H9 (cell line): ENCODE results near the gene SNX12. TPM values are rescaled to one million over a fixed set of nuclear protein-coding genes. Genes with fewer than 3 reads are reported as not detected.
A peak's percentile ranks its signal among the peaks of the same experiment; 100 is the strongest.

Experiments used
- DNase-seq: peaks from one replicate; pipeline ENCODE4 v3.0.0-alpha.2; 2017
- H2AFZ ChIP-seq: one replicate; pipeline ENCODE4 v1.6.1; 2013; ENCODE audit warnings: mild to moderate bottlenecking, low read length, control low read depth, moderate library complexity
- H2AK5ac ChIP-seq: 2 replicates; pipeline ENCODE4 v1.6.1; 2013; ENCODE audit warnings: low read length, control low read depth, mixed read lengths; ENCODE audit not compliant: insufficient read length
- H2BK120ac ChIP-seq: one replicate; pipeline ENCODE4 v1.6.1; 2013; ENCODE audit warnings: low read depth, mild to moderate bottlenecking, low read length, control low read depth, inconsistent platforms; ENCODE audit not compliant: poor library complexity, severe bottlenecking
- H2BK12ac ChIP-seq: 2 replicates; pipeline ENCODE4 v1.6.1; 2013; ENCODE audit warnings: low read length, control low read depth, mixed read lengths, low read depth; ENCODE audit not compliant: insufficient read length
- H2BK15ac ChIP-seq: 2 replicates; pipeline ENCODE4 v1.6.1; 2013; ENCODE audit warnings: low read depth, low read length, control low read depth
- H2BK20ac ChIP-seq: one replicate; pipeline ENCODE4 v1.6.1; 2013; ENCODE audit warnings: low read depth, mild to moderate bottlenecking, low read length, control low read depth, inconsistent platforms; ENCODE audit not compliant: poor library complexity, severe bottlenecking
- H2BK5ac ChIP-seq: 2 replicates; pipeline ENCODE4 v1.6.1; 2013; ENCODE audit warnings: low read length, control low read depth, mixed read lengths; ENCODE audit not compliant: insufficient read length
- H3K14ac ChIP-seq: 2 replicates; pipeline ENCODE4 v1.6.1; 2013; ENCODE audit warnings: low read length, control low read depth; ENCODE audit not compliant: insufficient read depth
- H3K18ac ChIP-seq: 2 replicates; pipeline ENCODE4 v1.6.1; 2013; ENCODE audit warnings: low read depth, mild to moderate bottlenecking, mixed read lengths, low read length, control low read depth; ENCODE audit not compliant: insufficient read length
- H3K23ac ChIP-seq: 2 replicates; pipeline ENCODE4 v1.6.1; 2013; ENCODE audit warnings: low read length, control low read depth, mixed read lengths, low read depth; ENCODE audit not compliant: insufficient read length
- H3K23me2 ChIP-seq: 2 replicates; pipeline ENCODE4 v1.6.1; 2013; ENCODE audit warnings: low read depth, mild to moderate bottlenecking, mixed read lengths, low read length, control low read depth; ENCODE audit not compliant: insufficient read length, poor library complexity, severe bottlenecking
- H3K27ac ChIP-seq: 2 replicates; pipeline ENCODE4 v1.5.1; 2013; ENCODE audit warnings: low read length, control low read depth, mixed read lengths, low read depth; ENCODE audit not compliant: insufficient read length
- H3K27me3 ChIP-seq: 2 replicates; pipeline ENCODE4 v1.6.1; 2013; ENCODE audit warnings: low read length, control low read depth, inconsistent platforms; ENCODE audit not compliant: insufficient read depth
- H3K4ac ChIP-seq: 2 replicates; pipeline ENCODE4 v1.6.1; 2013; ENCODE audit warnings: low read depth, mild to moderate bottlenecking, control low read depth, inconsistent platforms, low read length, moderate library complexity
- H3K4me1 ChIP-seq: 2 replicates; pipeline ENCODE4 v1.6.1; 2013; ENCODE audit warnings: low read length, control low read depth, inconsistent platforms; ENCODE audit not compliant: insufficient read depth
- H3K4me2 ChIP-seq: 2 replicates; pipeline ENCODE4 v1.6.1; 2013; ENCODE audit warnings: low read length, control low read depth, mixed read lengths; ENCODE audit not compliant: insufficient read length, insufficient read depth
- H3K56ac ChIP-seq: 2 replicates; pipeline ENCODE4 v1.6.1; 2013; ENCODE audit warnings: low read depth, mild to moderate bottlenecking, mixed read lengths, low read length, control low read depth; ENCODE audit not compliant: insufficient read length
- H3K79me1 ChIP-seq: 2 replicates; pipeline ENCODE4 v1.6.1; 2013; ENCODE audit warnings: low read depth, mild to moderate bottlenecking, moderate library complexity, low read length, control low read depth, inconsistent platforms; ENCODE audit not compliant: insufficient read depth, poor library complexity, severe bottlenecking
- H3K79me2 ChIP-seq: 2 replicates; pipeline ENCODE4 v1.6.1; 2013; ENCODE audit warnings: low read length, control low read depth, inconsistent platforms; ENCODE audit not compliant: insufficient read depth
- H3K9ac ChIP-seq: 2 replicates; pipeline ENCODE4 v1.6.1; 2013; ENCODE audit warnings: low read length, control low read depth, mixed read lengths; ENCODE audit not compliant: insufficient read length; ENCODE audit errors: extremely low read depth
- H3K9me3 ChIP-seq: one replicate; pipeline ENCODE4 v1.6.1; 2013; ENCODE audit warnings: low read depth, low read length, inconsistent platforms; ENCODE audit not compliant: control insufficient read depth
- H3T11ph ChIP-seq: one replicate; pipeline ENCODE4 v1.6.1; 2013; ENCODE audit warnings: mild to moderate bottlenecking, low read length, control low read depth, inconsistent platforms
- H4K20me1 ChIP-seq: one replicate; pipeline ENCODE4 v1.6.1; 2013; ENCODE audit not compliant: control insufficient read depth, insufficient read length, insufficient read depth
- H4K5ac ChIP-seq: 2 replicates; pipeline ENCODE4 v1.6.1; 2013; ENCODE audit warnings: low read depth, mild to moderate bottlenecking, mixed read lengths, low read length, control low read depth; ENCODE audit not compliant: insufficient read length
- H4K8ac ChIP-seq: replicated peaks from 2 replicates; pipeline ENCODE4 v1.6.1; 2013; ENCODE audit warnings: low read length, control low read depth, mixed read lengths, low read depth; ENCODE audit not compliant: insufficient read length
- H4K91ac ChIP-seq: 2 replicates; pipeline ENCODE4 v1.6.1; 2013; ENCODE audit warnings: low read depth, mild to moderate bottlenecking, moderate library complexity, mixed read lengths, low read length, control low read depth; ENCODE audit not compliant: insufficient read length
- H3K27ac Mint-ChIP-seq, 3 experiments: 2 replicates in 2 of 3; 3 replicates in 1 of 3; pipeline ENCODE4 v1.8.0; 2020 to 2021; ENCODE audit warnings: mixed read lengths in 3 of 3, mild to moderate bottlenecking in 1 of 3, moderate library complexity in 1 of 3
- H3K27me3 Mint-ChIP-seq: 2 replicates; pipeline ENCODE4 v1.8.0; 2021; ENCODE audit warnings: low read depth, mild to moderate bottlenecking, moderate library complexity, mixed read lengths
- H3K36me3 Mint-ChIP-seq, 3 experiments: 2 replicates in 2 of 3; 3 replicates in 1 of 3; pipeline ENCODE4 v1.8.0; 2020 to 2021; ENCODE audit warnings: low read depth in 3 of 3, mixed read lengths in 3 of 3; ENCODE audit not compliant: insufficient read depth in 1 of 3
- H3K4me1 Mint-ChIP-seq, 2 experiments: 2 replicates each; pipeline ENCODE4 v1.8.0; 2020; ENCODE audit warnings: mixed read lengths in 2 of 2
- H3K4me3 Mint-ChIP-seq, 2 experiments: 2 replicates in 1 of 2; 3 replicates in 1 of 2; pipeline ENCODE4 v1.8.0; 2020 to 2021; ENCODE audit warnings: mild to moderate bottlenecking in 2 of 2, mixed read lengths in 2 of 2, moderate library complexity in 1 of 2
- H3K9me3 Mint-ChIP-seq, 2 experiments: 2 replicates in 1 of 2; 3 replicates in 1 of 2; pipeline ENCODE4 v1.8.0; 2020; ENCODE audit warnings: mild to moderate bottlenecking in 2 of 2, mixed read lengths in 2 of 2, moderate library complexity in 1 of 2
- WGBS: extraction: QIAGEN DNeasy Blood & Tissue Kit; methylation state at CpG from one replicate; pipeline ENCODE4 v1.1.7; 2013; ENCODE audit warnings: missing lambda C conversion rate, low lambda C conversion rate, mixed read lengths; ENCODE audit not compliant: insufficient read length; ENCODE audit errors: extremely low coverage; 5-methylcytosine and 5-hydroxymethylcytosine counted together
- total RNA-seq: library from RNA; stranded (reverse); gene quantifications from 2 replicates; pipeline ENCODE4 v1.2.1, GENCODE V29; 2021
- TF ChIP-seq, protein P1 (sequence below): fragments of 200-600 bp; sonication (generic); conservative IDR thresholded peaks from 3 replicates; pipeline ENCODE4 v1.8.0; 2021; ENCODE audit warnings: antibody characterized with exemption, mild to moderate bottlenecking

Gene SNX12
- total RNA-seq, 1 experiment from 2014 or later = 69.1 TPM

DNA sequence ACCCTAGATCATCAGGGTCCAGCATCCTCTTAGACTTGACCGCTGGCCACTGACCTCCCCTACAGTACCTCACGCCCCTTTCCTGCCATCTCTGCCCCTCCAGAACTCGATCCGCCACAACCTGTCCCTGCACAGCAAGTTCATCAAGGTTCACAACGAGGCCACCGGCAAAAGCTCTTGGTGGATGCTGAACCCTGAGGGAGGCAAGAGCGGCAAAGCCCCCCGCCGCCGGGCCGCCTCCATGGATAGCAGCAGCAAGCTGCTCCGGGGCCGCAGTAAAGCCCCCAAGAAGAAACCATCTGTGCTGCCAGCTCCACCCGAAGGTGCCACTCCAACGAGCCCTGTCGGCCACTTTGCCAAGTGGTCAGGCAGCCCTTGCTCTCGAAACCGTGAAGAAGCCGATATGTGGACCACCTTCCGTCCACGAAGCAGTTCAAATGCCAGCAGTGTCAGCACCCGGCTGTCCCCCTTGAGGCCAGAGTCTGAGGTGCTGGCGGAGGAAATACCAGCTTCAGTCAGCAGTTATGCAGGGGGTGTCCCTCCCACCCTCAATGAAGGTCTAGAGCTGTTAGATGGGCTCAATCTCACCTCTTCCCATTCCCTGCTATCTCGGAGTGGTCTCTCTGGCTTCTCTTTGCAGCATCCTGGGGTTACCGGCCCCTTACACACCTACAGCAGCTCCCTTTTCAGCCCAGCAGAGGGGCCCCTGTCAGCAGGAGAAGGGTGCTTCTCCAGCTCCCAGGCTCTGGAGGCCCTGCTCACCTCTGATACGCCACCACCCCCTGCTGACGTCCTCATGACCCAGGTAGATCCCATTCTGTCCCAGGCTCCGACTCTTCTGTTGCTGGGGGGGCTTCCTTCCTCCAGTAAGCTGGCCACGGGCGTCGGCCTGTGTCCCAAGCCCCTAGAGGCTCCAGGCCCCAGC is 32.7 kb upstream of the SNX12 start:
- H3K4me2 ChIP-seq = no peak overlapping the region
- no peak overlapping the region for H3K18ac ChIP-seq
- no peak overlapping the region for H3K23ac ChIP-seq
- H3K79me1 ChIP-seq = no peaks in the 10 kb centered on the region
- no peak overlapping the region for H2BK20ac ChIP-seq
- H3K27ac Mint-ChIP-seq = peak overlapping the region in 1 of 3 experiments; percentile 31; a peak in 1 of 7 replicates
- no peaks in the 10 kb centered on the region for H3K79me2 ChIP-seq
- no peak overlapping the region for H4K8ac ChIP-seq
- no peaks in the 10 kb centered on the region; the same call in 1 of the 2 replicates for H3K27me3 ChIP-seq
- peaks cover 47% of the 10 kb centered on the region for H3K27me3 Mint-ChIP-seq
- TF ChIP-seq, protein P1, sequence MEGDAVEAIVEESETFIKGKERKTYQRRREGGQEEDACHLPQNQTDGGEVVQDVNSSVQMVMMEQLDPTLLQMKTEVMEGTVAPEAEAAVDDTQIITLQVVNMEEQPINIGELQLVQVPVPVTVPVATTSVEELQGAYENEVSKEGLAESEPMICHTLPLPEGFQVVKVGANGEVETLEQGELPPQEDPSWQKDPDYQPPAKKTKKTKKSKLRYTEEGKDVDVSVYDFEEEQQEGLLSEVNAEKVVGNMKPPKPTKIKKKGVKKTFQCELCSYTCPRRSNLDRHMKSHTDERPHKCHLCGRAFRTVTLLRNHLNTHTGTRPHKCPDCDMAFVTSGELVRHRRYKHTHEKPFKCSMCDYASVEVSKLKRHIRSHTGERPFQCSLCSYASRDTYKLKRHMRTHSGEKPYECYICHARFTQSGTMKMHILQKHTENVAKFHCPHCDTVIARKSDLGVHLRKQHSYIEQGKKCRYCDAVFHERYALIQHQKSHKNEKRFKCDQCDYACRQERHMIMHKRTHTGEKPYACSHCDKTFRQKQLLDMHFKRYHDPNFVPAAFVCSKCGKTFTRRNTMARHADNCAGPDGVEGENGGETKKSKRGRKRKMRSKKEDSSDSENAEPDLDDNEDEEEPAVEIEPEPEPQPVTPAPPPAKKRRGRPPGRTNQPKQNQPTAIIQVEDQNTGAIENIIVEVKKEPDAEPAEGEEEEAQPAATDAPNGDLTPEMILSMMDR = peak; percentile 35; the same call in 1 of the 3 replicates
- no peak overlapping the region for H3K14ac ChIP-seq
- WGBS = no CpG with 5 or more reads among the region's 31 CpGs
- peaks cover 69 to 71% of the 10 kb centered on the region in 2 experiments for H3K9me3 Mint-ChIP-seq
- H4K91ac ChIP-seq = no peak overlapping the region
- H4K5ac ChIP-seq = no peak overlapping the region
- H2AFZ ChIP-seq = no peak overlapping the region
- H3K56ac ChIP-seq = no peak overlapping the region
- H3K4me1 Mint-ChIP-seq = peaks cover 50 to 63% of the 10 kb centered on the region in 2 experiments
- no peak overlapping the region for H3T11ph ChIP-seq
- peaks cover 2 to 12% (median 9%) of the 10 kb centered on the region in 3 experiments; a peak in 5 of 7 replicates for H3K36me3 Mint-ChIP-seq
- H2BK15ac ChIP-seq = no peak overlapping the region
- peak overlapping the region; percentile 1 to 47; a peak in 2 of 5 replicates for H3K4me3 Mint-ChIP-seq
- no peak overlapping the region for H3K4ac ChIP-seq
- H3K4me1 ChIP-seq = peaks cover 9% of the 10 kb centered on the region; the same call in 1 of the 2 replicates
- H3K27ac ChIP-seq = no peak overlapping the region
- no peak overlapping the region for H2AK5ac ChIP-seq
- no peak overlapping the region for H3K9ac ChIP-seq
- no peak overlapping the region for H2BK12ac ChIP-seq
- no peak overlapping the region for H2BK120ac ChIP-seq
- no peak overlapping the region for H2BK5ac ChIP-seq
- peak; percentile 39 for DNase-seq
- H3K23me2 ChIP-seq = peaks cover 7% of the 10 kb centered on the region
- peaks cover 4% of the 10 kb centered on the region for H3K9me3 ChIP-seq
- no peaks in the 10 kb centered on the region for H4K20me1 ChIP-seq
